ENCODE data around the gene PARP8. TPM values are rescaled to one million over a fixed set of nuclear protein-coding genes. Genes with fewer than 3 reads are reported as not detected.

PARP8 gene
- total and polyA plus RNA-seq, 2 of the 8 experiments (the other 6 are each of a cell fraction or from before 2014, with no cell fraction given): 16.6 to 30.6 TPM

DNA sequence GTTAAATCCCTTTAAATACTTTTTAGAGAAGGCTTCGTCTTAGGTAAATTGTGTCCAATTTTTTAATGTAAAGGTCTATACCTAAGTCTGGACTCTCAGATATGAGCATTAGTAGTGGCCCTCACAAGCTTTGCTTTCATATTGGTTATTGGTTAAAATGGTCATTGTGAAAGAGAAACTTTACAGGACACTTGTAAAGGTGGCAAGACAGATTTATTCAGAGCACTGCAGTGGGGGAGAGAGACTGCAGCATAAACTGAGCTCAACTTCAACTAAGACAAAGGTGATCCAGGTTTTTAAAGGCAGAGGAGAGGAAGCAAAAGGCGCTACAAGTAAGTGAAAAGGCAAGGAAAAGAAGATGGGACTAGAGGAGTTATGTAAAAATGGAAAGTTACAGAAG lies 157.7 kb downstream of the PARP8 start:
- Histone ChIP-seq H3K23me2 (ENCODE audit: low read depth, low read length) (no peaks in the 10 kb centered on the region), H2AK5ac (ENCODE audit: low read depth, low read length) (no peak overlapping the region), H4K5ac (ENCODE audit: insufficient read length, low read depth, low read length) (no peak overlapping the region), H3K9me3 (ENCODE audit: insufficient read depth in 2 of 2, low read depth in 1 of 2, low read length in 1 of 2) (no peaks in the 10 kb centered on the region), H2BK5ac (ENCODE audit: low read depth, low read length) (no peak overlapping the region), H2BK120ac (replicated peaks; ENCODE audit: low read depth, low read length) (no peak overlapping the region), H4K8ac (ENCODE audit: extremely low read depth, insufficient read depth, low read length) (no peak overlapping the region), H2BK15ac (ENCODE audit: low read length) (no peak overlapping the region), H3K79me1 (ENCODE audit: low read depth, low read length) (no peaks in the 10 kb centered on the region), H3K14ac (ENCODE audit: insufficient read length) (no peak overlapping the region), H2BK20ac (ENCODE audit: low read length) (no peak overlapping the region), H2BK12ac (ENCODE audit: low read depth, low read length) (no peak overlapping the region), H3K27ac (ENCODE audit: low read depth, low read length) (no peak overlapping the region), H3K23ac (ENCODE audit: insufficient read length) (no peak overlapping the region), H4K20me1 (replicated peaks in 1 of 2; ENCODE audit: control insufficient read depth in 1 of 2, insufficient read depth in 2 of 2, low read length in 2 of 2) (no peaks in the 10 kb centered on the region), H3K4ac (replicated peaks; ENCODE audit: insufficient read length, low read depth, low read length) (no peak overlapping the region), H3K36me3 (ENCODE audit: control insufficient read depth in 2 of 4, insufficient read depth in 4 of 4, low read length in 3 of 4) (peaks cover 0 to 13% (median 7%) of the 10 kb centered on the region in 4 experiments; a peak in 4 of 8 replicates), H2AFZ (ENCODE audit: low read length) (no peak overlapping the region), H3K18ac (ENCODE audit: extremely low read depth, low read length) (no peak overlapping the region), H3K4me1 (replicated peaks in 1 of 4; ENCODE audit: control insufficient read depth in 3 of 4, insufficient read depth in 4 of 4, low read length in 3 of 4) (no peaks in the 10 kb centered on the region), H3K4me2 (ENCODE audit: insufficient read depth in 1 of 2, low read depth in 2 of 2, low read length in 2 of 2) (no peak overlapping the region), H3K27me3 (replicated peaks in 1 of 4; ENCODE audit: control insufficient read depth in 3 of 4, extremely low read depth in 1 of 4, insufficient read depth in 3 of 4, low read length in 3 of 4) (no peaks in the 10 kb centered on the region), H3K4me3 (ENCODE audit: extremely low read depth in 1 of 4, insufficient read depth in 2 of 4, low read depth in 3 of 4, low read length in 4 of 4) (no peak overlapping the region), H3K79me2 (ENCODE audit: control insufficient read depth in 1 of 2, insufficient read depth in 2 of 2, low read length in 2 of 2) (no peaks in the 10 kb centered on the region), H3K9ac (replicated peaks in 1 of 4; ENCODE audit: extremely low read depth in 1 of 4, low read depth in 3 of 4, low read length in 3 of 4) (no peak overlapping the region), H3K56ac (replicated peaks; ENCODE audit: insufficient read length, low read depth, low read length) (no peak overlapping the region), H4K91ac (replicated peaks; ENCODE audit: insufficient read length, low read length) (no peak overlapping the region)
- POLR2A ChIA-PET (ENCODE audit: partially characterized antibody): no interaction called here
- DNase-seq (ENCODE audit: low read depth in 1 of 2, low spot score in 2 of 2) (no peak), FAIRE-seq (no peak)
- CTCF ChIA-PET (ENCODE audit: partially characterized antibody): no interaction called here
- 97% methylated on average over 2 of the region's 2 CpGs; no CpG with 5 or more reads in 1 of the 2 experiments for WGBS, 2 experiments (ENCODE audit: extremely low coverage in 1 of 2, insufficient coverage in 1 of 2, insufficient read length in 1 of 2, insufficient replicate concordance in 2 of 2, low coverage in 1 of 2, low lambda C conversion rate in 2 of 2, missing lambda C conversion rate in 1 of 2)
- no peak for TF ChIP-seq SIN3A (conservative IDR thresholded peaks at IDR 0.05 in 1 of 2, IDR thresholded peaks at IDR 0.05 in 1 of 2; ENCODE audit: low read depth in 1 of 2, low read length in 2 of 2)
- TF ChIP-seq TCF12 (IDR thresholded peaks at IDR 0.05; ENCODE audit: low read depth, low read length): no peak

Data from H1 (cell line).